Activated T-cell treated with anti-CD3 and anti-CD28 coated beads, Interleukin-2, amount 50 U/mL, for 4 hours (primary cell): ENCODE results near the gene ZNF425. TPM values are rescaled to one million over a fixed set of nuclear protein-coding genes. Genes with fewer than 3 reads are reported as not detected.
"Not testable (repeated sequence)": the region's sequence is repeated elsewhere in the genome, so short reads cannot be mapped to it uniquely, and the experiment has no call there.

Source experiments
- ATAC-seq, 2 donors: fragments of 200-7000 bp; cut with Tn5 transposase; one replicate each; pipeline ENCODE4 v1.10.0; 2021
- DNase-seq: peaks from one replicate; pipeline ENCODE4 v3.0.0-alpha.2; 2020
- H3K27me3 Mint-ChIP-seq: one replicate; pipeline ENCODE4 v1.8.0; 2021; ENCODE audit warnings: low read depth, mixed read lengths
- H3K36me3 Mint-ChIP-seq: one replicate; pipeline ENCODE4 v1.8.0; 2022; ENCODE audit warnings: mixed read lengths; ENCODE audit not compliant: insufficient read depth
- H3K4me1 Mint-ChIP-seq: one replicate; pipeline ENCODE4 v1.8.0; 2021; ENCODE audit warnings: low read depth, mixed read lengths
- H3K4me3 Mint-ChIP-seq: one replicate; pipeline ENCODE4 v1.8.0; 2021; ENCODE audit warnings: mild to moderate bottlenecking, moderate library complexity, mixed read lengths
- H3K9me3 Mint-ChIP-seq: one replicate; pipeline ENCODE4 v1.8.0; 2021; ENCODE audit warnings: mixed read lengths
- total RNA-seq, 3 donors: library from RNA; stranded (reverse); gene quantifications; one replicate each; pipeline ENCODE4 v1.2.1, GENCODE V29; 2021

ZNF425 gene
- total RNA-seq, 3 donors from 2014 or later: 0.43 to 0.61 (median 0.43) TPM

DNA sequence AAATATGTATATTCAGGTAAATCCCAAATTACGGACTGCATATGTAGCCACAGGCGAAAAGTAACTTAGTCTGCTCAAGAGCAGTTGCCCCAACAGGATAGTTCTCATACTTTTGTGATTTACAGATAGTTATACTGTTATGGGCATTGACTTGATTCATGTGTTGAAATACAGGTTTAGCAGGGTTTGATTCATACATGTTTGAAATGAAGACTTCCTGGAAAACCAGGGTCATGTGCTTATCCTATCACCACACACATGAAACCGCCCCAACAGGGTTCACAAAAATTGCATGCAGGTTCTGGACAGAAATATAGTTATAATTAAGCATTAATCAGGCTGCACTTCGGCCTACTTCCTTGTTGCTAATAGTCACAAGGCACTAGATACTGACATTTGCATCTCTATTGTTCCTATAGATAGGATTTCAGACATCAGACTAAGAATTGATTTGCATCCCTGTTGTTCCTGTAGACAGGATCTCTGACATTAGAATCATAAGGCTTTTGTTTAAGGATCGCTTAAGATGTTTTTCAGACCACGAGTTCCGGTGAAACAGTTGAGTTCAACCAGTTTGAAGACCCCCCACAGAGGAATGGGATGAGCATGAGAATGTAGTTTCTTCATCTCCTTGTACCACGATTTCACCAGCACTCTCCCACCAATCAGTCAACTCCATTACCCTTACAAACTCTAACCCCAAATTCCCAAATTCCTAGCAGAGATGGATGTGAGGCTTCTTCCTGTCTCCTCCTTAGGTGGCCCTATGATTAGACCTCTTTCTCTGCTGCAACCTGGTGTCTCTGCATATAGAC, 19.1 kb upstream of the ZNF425 start:
- DNase-seq: no peak
- H3K9me3 Mint-ChIP-seq: no peaks in the 10 kb centered on the region
- H3K4me1 Mint-ChIP-seq: peaks cover 23% of the 10 kb centered on the region
- peaks cover 5% of the 10 kb centered on the region for H3K36me3 Mint-ChIP-seq
- ATAC-seq: no peak
- no peaks in the 10 kb centered on the region for H3K27me3 Mint-ChIP-seq
- H3K4me3 Mint-ChIP-seq: peak overlapping the region; percentile 51

DNA sequence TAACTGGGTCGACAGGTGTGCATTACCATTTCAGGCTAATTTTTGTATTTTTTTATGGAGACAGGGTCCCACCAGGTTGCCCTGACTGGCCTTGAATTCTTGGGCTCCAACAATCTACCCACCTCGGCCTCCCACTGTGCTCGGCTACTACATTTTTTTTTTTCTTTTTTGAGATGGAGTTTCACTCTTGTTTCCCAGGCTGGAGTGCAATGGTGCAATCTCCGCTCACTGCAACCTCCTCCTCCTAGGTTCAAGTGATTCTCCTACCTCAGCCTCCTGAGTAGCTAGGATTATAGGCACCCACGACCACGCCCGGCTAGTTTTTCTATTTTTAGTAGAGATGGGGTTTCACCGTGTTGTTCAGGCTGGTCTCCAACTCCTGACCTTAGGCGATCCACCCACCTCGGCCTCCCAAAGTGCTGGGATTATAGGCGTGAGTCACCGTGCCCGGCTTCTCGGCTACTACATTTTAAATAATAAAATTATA, 18.4 kb upstream of the ZNF425 start:
- H3K9me3 Mint-ChIP-seq, DNase-seq, H3K4me3 Mint-ChIP-seq, ATAC-seq, H3K27me3 Mint-ChIP-seq, H3K36me3 Mint-ChIP-seq: not testable (repeated sequence)
- H3K4me1 Mint-ChIP-seq: peaks cover 19% of the 10 kb centered on the region

DNA sequence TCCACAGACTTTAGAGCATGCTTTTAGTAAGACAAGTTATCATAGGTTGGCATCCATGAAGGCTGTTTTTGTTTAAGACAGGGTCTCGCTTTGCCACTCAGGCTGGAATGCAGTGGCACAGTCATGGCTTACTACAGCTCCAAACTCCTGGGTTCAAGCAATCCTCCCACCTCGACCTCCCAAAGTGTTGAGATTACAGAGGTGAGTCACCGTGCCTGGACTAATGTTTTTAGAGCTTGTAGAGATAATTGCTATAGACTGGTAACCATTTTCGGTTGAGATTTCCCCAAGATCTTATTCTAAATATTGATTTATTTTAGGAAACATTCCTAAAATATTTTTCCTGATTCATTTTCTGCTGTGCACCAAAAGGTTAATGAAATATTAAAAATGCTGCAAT, 15.8 kb upstream of the ZNF425 start:
- H3K4me1 Mint-ChIP-seq: peaks cover 10% of the 10 kb centered on the region

DNA sequence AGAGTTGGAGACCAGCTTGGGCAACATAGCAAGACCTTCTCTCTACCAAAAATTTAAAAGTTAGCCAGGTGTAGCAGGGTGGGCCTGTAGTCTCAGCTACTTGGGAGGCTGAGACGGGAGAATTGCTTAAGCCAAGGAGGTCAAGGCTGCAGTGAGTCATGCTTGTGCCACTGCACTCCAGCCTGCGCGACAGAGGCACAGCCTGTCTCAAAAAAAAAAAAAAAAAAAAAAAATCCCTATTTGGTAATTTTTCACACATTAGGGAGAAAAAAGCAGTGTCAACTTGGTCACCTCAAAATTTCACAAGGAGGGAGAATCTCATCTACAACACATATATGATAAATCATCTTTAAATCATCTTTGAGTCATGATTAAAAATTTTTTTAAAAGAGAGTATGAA, 14.7 kb upstream of the ZNF425 start:
- H3K9me3 Mint-ChIP-seq: no peaks in the 10 kb centered on the region
- peaks cover 6% of the 10 kb centered on the region for H3K36me3 Mint-ChIP-seq
- no peak for ATAC-seq
- H3K4me3 Mint-ChIP-seq: no peak overlapping the region
- H3K27me3 Mint-ChIP-seq: no peaks in the 10 kb centered on the region
- H3K4me1 Mint-ChIP-seq: peaks cover 9% of the 10 kb centered on the region
- no peak for DNase-seq

More for the DNA sequence above, 15.8 kb upstream of the ZNF425 start:
- ATAC-seq (no peak), DNase-seq (no peak)
- Mint-ChIP-seq H3K27me3 (no peaks in the 10 kb centered on the region), H3K36me3 (peaks cover 6% of the 10 kb centered on the region), H3K9me3 (no peaks in the 10 kb centered on the region), H3K4me3 (no peak overlapping the region)

DNA sequence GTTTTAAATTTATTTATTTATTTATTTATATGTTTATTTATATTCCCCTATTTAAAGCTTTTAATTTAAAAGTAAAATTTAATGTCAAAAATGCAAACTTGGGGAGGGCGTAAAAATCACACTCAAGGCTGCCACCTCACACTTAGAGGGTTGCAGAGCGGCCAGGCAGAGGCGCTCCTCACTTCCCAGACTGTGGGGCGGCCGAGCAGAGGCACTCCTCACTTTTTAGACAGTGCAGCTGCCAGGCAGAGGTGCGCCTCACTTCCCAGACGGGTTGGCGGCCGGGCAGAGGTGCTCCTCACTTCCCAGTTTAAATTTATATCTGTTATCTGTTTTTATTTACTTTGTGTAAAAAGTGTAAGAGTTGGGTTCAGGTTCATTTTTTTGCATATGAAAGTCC, 10.0 kb upstream of the ZNF425 start:
- no peak for ATAC-seq
- H3K27me3 Mint-ChIP-seq: no peaks in the 10 kb centered on the region
- peaks cover 12% of the 10 kb centered on the region for H3K36me3 Mint-ChIP-seq
- no peaks in the 10 kb centered on the region for H3K9me3 Mint-ChIP-seq
- no peak for DNase-seq
- H3K4me1 Mint-ChIP-seq: no peaks in the 10 kb centered on the region
- H3K4me3 Mint-ChIP-seq: no peak overlapping the region

DNA sequence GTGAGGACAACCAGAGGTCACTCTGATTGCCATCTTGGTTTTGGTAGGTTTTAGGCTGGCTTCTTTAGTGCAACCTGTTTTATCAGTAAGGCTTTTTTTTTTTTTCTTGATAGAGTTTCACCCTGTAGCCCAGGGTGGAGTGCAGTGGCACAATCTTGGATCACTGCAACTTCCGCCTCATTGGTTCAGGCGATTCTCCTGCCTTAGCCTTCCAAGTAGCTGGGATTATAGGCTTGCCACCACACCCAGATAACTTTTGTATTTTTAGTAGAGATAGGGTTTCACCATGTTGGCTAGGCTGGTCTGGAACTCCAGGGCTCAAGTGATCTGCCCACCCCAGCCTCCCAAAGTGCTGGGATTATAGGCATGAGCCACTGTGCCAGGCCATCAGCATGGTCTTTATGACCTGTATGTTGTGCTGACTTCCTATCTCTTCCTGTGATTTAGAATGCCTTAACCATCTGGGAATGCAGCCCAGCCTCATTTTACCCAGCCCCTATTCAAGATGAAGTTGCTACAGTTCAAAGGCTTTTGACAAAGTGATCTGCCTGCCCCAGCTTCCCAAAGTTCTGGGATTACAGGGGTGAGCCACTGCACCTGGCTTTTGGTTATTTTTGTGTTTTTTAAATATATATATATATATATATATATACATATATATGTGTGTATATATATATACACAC, 7.0 kb upstream of the ZNF425 start:
- Mint-ChIP-seq H3K4me1 (peaks cover 2% of the 10 kb centered on the region), H3K36me3 (peaks cover 23% of the 10 kb centered on the region), H3K9me3 (peaks cover 6% of the 10 kb centered on the region), H3K27me3 (no peaks in the 10 kb centered on the region), H3K4me3 (no peak overlapping the region)
- DNase-seq: no peak
- ATAC-seq: no peak

DNA sequence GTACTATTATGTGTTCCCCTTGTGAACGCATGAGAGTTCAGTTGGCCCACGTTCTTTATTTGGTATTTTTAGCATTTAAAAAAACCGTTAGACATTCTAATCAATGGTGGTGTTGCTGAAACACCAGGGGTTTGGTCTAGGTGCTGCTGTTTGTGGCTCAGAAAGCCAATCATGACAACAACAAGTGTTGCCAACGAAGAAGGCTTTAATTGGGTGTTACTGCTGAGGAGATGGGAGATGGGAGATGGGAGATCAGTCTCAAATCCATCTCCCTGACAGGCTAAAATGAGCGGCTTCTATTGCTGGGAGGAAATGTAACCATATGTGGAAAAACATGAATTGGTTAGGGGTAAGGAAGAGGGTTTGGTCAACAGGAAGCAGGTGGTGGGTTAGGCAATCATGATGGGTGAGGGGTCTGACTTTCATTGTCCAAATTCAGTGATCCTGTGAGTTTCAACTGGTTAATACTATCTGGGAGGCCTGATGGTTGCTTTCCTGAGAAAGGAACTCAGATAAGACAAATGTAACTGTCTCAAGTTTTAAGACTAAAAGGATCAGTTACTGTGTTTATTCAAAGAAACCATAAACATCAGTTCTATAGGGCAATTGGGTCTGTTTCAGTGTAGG, 4.6 kb upstream of the ZNF425 start:
- ATAC-seq (no peak), DNase-seq (no peak)
- Mint-ChIP-seq H3K4me1 (peaks cover 10% of the 10 kb centered on the region), H3K4me3 (no peak overlapping the region), H3K9me3 (peaks cover 6% of the 10 kb centered on the region), H3K36me3 (peaks cover 19% of the 10 kb centered on the region), H3K27me3 (no peaks in the 10 kb centered on the region)

DNA sequence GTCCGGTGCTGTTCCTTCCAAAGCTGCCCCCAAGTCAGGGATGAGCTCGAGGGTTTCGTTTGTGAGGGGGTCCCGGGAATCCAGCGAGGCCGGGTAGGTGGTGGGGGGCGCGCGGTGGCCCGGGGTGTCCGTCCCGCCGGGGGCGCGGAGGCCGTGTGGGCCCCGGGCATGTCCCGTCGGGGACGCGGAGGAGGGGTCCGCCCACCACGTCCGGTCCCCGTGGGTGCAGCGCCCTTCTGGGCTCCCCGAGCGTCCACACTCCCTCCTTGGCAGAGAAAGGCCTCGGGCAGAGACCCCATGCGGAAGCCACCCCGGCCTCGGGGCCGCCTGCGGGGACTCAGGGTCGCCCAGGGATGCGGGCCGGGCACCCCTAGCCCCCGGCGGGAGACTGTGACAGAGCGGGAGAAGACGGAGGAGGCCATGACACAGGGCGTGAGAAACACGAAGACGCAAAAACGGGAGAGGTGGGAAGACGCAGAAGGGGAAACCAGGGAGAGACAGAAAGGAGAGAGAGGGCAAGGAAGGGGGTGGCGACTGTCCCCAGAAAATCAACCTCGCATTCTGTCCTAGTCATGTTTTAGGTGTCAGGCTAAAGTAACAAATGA, 640 bp upstream of the ZNF425 start:
- H3K4me3 Mint-ChIP-seq: peak overlapping the region; percentile 92
- H3K36me3 Mint-ChIP-seq: peaks cover 19% of the 10 kb centered on the region
- no peaks in the 10 kb centered on the region for H3K27me3 Mint-ChIP-seq
- H3K9me3 Mint-ChIP-seq: peaks cover 6% of the 10 kb centered on the region
- ATAC-seq (peak; percentile 48 to 51), DNase-seq (peak; percentile 60)
- H3K4me1 Mint-ChIP-seq: peaks cover 17% of the 10 kb centered on the region

DNA sequence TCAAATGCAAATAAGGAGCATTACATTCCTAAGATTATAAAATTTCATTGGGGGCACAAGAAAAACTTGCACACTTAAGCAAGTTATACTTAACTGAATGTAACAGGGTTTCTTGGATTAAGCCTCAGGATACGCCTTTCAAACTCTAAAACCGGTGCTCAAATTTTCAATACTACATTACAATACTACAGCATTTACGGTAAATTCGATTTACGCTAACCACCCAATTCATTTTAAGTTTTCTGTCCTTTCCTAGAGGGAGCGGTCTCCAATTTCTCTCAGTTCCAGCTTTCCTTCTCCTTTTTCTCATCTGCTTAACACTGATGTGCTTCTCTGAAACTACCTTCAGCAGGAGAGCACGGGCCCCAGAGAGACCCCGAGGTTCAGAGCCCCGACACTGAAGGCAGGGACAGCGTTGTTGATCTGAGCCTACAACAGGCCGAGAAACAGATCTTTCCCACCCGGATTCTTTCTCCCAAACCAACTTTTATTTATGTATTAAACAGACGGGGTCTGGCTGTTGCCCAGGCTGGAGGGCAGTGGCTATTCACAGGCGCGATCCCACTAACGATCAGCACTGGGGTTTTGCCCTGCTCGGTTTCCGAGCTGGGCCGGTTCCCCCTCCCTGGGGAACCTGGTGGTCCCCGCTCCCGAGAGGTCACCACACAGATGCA, 798 bp downstream of the ZNF425 start:
- Mint-ChIP-seq H3K4me3 (peak overlapping the region; percentile 92), H3K27me3 (no peaks in the 10 kb centered on the region), H3K4me1 (peaks cover 17% of the 10 kb centered on the region), H3K9me3 (no peaks in the 10 kb centered on the region), H3K36me3 (peaks cover 5% of the 10 kb centered on the region)
- no peak for ATAC-seq
- DNase-seq: no peak

DNA sequence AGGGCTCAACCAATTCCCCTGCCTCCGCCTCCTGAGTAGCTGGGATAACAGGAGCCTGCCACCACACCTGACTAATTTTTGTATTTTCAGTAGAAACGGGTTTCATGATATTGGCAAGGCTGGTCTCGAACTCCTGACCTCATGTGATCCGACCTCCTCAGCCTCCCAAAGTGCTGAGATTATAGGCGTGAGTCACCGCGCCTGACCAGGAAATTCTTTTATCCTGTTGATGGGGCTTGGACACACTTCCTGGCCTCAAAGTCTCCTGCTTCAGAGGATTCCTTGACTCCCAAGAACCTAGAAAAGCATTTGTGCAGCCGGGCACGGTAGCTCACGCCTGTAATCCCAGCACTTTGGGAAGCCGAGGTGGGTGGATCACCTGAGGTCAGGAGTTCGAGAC, 16.2 kb downstream of the ZNF425 start:
- Mint-ChIP-seq H3K4me1 (no peaks in the 10 kb centered on the region), H3K4me3 (no peak overlapping the region), H3K27me3 (no peaks in the 10 kb centered on the region), H3K36me3 (no peaks in the 10 kb centered on the region), H3K9me3 (no peaks in the 10 kb centered on the region)
- DNase-seq (no peak), ATAC-seq (no peak)

DNA sequence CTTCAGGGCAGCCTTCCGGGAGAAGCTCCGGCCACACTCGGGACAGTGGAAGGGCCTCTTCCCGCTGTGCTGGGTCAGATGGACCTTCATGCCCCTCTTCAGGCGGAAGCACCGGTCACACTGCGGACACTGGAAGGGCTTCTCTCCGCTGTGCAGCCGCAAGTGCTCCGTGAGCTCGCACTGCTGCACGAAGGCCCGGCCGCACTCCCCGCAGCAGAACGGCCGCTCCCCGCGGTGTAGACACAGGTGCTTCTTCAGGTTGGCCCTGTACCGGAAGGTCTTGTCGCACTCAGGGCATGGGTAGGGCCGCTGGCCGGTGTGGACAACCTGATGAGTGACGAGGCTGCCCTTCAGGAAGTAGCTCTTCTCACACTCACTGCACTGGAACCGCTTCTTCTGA, 21.4 kb downstream of the ZNF425 start:
- Mint-ChIP-seq H3K36me3 (peaks cover 3% of the 10 kb centered on the region), H3K4me1 (no peaks in the 10 kb centered on the region), H3K27me3 (no peaks in the 10 kb centered on the region), H3K4me3 (no peak overlapping the region), H3K9me3 (no peaks in the 10 kb centered on the region)
- DNase-seq: no peak
- ATAC-seq: no peak

DNA sequence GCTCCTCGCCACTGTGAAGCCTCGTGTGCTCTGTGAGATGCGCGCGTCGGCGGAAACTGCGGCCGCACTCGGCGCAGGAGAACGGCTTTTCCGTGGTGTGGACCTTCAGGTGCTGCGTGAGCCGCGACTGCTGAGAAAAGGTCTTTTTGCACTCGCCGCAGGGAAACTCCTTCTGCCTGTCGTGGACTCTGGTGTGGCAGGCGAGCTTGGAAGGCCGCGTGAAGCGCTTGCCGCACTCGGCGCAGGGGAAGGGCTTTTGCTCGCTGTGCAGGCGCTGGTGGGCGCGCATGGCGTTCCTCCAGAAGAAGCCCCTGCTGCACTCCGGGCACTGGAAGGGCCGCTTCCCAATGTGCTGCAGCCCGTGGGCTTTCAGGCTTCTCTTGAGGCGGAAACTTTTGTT, 21.9 kb downstream of the ZNF425 start:
- no peak overlapping the region for H3K4me3 Mint-ChIP-seq
- no peaks in the 10 kb centered on the region for H3K27me3 Mint-ChIP-seq
- no peaks in the 10 kb centered on the region for H3K4me1 Mint-ChIP-seq
- peaks cover 3% of the 10 kb centered on the region for H3K36me3 Mint-ChIP-seq
- H3K9me3 Mint-ChIP-seq: no peaks in the 10 kb centered on the region
- DNase-seq (no peak), ATAC-seq (no peak)

DNA sequence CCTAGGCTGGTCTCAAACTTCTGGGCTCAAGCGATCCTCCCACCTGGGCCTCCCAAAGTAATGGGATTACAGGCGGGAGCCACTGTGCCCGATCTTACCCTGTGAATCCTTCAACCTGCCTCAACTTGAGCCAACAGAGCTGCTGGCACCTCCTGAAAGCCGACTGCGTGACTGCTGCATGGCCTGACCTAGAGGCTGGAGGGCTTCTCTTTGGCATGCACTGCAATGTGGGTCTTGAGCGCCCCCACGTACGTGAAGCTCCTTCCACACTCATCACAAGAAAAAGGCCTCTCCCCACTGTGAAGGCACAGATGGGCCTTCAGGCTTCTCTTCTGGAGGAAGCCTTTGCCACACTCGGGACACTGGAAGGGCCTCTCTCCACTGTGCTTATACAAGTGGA, 22.7 kb downstream of the ZNF425 start:
- DNase-seq: no peak
- H3K36me3 Mint-ChIP-seq: peaks cover 3% of the 10 kb centered on the region
- H3K4me3 Mint-ChIP-seq: no peak overlapping the region
- ATAC-seq: no peak
- H3K9me3 Mint-ChIP-seq: no peaks in the 10 kb centered on the region
- H3K4me1 Mint-ChIP-seq: no peaks in the 10 kb centered on the region
- H3K27me3 Mint-ChIP-seq: no peaks in the 10 kb centered on the region

DNA sequence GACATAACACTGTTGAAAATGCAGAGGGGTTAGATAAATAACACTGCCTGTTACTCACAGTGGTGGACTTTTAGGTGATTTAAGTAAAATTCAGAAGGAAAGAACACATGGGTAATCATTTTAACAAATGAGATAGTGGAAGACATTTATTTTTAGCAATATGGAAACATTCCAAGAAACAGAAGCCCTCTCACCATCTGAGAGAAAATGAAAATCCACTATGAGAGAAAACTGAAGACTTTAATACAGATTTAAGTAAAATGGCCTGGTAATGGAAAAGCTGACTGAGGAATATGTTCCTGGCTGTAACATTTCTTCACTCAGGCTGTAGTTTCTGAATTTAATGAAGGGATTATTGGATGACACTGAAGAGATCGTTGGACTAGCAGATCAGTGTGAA, 23.5 kb downstream of the ZNF425 start:
- DNase-seq (no peak), ATAC-seq (no peak)
- Mint-ChIP-seq H3K27me3 (no peaks in the 10 kb centered on the region), H3K36me3 (peaks cover 3% of the 10 kb centered on the region), H3K4me1 (no peaks in the 10 kb centered on the region), H3K9me3 (no peaks in the 10 kb centered on the region), H3K4me3 (no peak overlapping the region)
